GM21515 (cell line): ENCODE measurements around the gene CYBC1.
A peak's percentile ranks its signal among the peaks of the same experiment; 100 is the strongest.
"Not testable (repeated sequence)": the region's sequence is repeated elsewhere in the genome, so short reads cannot be mapped to it uniquely, and the experiment has no call there.

Source experiments
- ATAC-seq: cut with Tn5 transposase; IDR thresholded peaks from one replicate; pipeline ENCODE4 v1.9.1; 2021; ENCODE audit not compliant: unreplicated experiment

The CYBC1 gene

DNA sequence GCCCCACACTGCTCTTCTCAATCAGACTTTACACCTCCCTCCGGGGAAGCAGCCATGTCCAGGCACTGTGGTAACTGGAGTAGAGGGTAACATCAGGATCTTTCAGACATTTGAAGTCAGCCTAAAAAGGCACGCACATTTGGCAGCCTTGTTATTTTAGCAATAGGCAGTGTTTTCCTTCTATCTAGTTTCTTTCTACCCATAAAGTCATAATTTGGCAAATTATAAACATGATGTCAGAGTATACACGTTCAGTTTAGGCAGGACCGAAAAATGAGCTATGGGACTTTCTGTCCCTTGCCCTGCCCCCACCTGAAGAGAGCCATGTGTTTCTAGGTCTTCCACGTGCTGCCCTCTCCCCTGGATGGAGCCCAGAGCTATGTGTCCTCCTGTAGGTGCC, 29.1 kb upstream of the CYBC1 start:
- ATAC-seq = no peak

GRCh38 chr17:82477934-82478333, 27.4 kb upstream of the CYBC1 start:
- no peak for ATAC-seq

DNA sequence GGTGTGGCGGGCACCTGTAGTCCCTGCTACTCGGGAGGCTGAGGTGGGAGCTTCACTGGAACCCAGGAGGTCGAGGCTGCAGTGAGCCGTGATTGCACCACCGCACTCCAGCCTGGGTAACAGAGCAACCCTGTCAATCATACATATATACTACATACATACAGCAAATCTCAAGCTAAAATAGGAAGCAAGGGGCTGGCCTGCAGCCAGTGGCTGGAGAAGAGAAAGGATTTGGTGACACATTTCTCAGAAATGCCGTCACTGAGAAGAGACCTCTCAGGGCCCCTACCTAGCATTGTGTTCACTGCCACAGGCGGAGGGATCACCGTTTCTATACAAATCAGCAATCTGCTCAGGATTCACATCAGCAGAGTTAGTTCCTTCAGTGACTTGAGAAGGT, 24.9 kb upstream of the CYBC1 start:
- no peak for ATAC-seq

- no peak for ATAC-seq
Observed at GRCh38 chr17:82474223-82475010, 23.9 kb upstream of the CYBC1 start.

- ATAC-seq = no peak
Observed at GRCh38 chr17:82470065-82470464, 19.5 kb upstream of the CYBC1 start.

- no peak for ATAC-seq
Observed at GRCh38 chr17:82468692-82469091, 18.1 kb upstream of the CYBC1 start.

DNA sequence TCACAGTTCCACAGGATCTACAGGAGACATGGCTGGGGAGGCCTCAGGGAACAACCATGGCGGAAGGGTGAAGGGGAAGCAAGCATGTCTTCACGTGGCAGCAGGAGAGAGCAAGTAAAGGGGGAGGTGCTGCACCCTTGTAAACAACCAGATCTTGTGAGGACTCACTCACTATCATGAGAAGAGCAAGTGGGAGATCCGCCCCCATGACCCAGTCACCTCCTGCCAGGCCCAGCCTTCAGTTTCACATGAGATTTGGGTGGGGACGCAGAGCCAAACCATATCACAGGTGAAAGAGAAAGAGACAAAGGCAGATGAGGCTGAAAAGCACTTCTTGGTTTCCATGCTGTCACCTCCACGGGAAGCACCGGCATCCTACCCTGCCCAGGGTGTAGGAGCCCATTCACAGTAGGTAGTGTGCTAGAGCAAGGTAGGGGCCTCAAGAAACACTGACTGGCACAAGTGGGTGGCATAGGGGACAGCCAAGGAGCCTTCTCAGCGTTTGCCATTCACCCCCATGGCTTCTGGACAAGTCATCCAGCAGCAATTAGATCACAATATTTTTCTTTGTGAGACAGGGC, 14.6 kb upstream of the CYBC1 start:
- no peak for ATAC-seq

- ATAC-seq = no peak
Observed at GRCh38 chr17:82464567-82464929, 14.0 kb upstream of the CYBC1 start.

DNA sequence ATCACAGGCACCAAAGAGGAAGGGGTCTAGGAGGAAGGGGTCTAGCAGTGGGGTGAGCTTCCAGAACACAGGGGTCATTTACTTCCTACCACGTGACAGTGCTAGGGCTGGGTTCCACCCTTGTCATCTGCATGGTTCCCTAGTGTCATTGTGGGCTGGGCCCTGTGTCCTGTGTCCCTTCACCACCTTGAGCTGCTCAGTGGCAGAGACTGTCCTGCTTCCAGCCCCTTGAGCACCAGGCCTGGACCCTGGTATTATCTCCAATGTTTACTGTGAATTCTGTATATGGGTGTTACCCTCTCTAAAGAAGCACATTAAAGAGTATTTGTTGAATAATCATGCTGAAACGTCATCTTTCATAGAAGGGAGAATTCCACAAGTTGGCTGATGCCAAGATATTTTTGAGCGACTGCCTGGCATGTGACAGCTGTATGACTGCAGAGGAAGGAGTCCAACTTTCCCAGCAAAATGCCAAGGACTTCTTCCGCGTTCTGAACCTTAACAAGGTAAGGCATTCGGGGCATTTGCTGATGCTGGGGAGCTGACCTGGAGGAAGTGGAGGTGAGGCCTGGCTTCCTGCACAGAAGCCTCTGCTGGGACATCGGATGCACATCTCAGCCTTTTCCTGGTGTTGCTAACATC, 13.5 kb upstream of the CYBC1 start:
- no peak for ATAC-seq

GRCh38 chr17:82463391-82463790, 12.8 kb upstream of the CYBC1 start:
- ATAC-seq = no peak

DNA sequence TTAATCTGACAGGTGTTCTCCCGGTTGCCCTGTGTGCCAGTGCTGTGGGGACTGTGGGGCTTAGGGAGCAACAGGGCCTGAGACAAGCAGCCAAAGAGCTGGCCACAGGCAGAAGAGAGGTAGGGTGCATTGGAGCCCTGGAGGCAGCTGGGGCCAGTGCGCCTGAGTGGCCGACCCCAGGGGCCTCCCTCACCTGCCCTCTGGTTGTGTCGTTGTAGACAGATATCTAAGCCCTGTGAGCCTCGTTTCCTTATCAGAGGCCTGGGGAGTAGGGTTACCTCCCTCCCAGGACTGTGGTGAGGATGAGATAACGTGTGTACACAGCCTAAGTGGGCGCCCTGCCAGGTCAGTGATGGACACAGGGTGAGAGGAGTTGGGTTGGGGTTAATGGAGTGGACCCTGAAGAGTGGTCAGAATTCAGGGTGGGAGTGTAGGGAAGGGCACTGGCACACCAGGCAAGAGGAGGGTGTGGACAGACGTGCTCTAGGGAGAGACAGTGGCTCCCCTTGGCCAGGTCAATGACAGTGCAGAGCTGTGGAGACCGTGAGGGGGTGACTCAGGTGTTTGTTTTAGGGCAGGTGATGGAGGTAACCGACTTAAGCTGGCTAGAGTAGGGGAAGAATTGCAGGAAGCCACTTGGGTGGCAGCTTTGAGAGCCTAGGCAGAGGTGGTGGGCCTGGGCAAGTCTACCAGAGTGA, 11.4 kb upstream of the CYBC1 start:
- no peak for ATAC-seq

GRCh38 chr17:82459936-82460335, 9.4 kb upstream of the CYBC1 start:
- ATAC-seq = not testable (repeated sequence)

- ATAC-seq = no peak
Observed at GRCh38 chr17:82458885-82459424, 8.4 kb upstream of the CYBC1 start.

DNA sequence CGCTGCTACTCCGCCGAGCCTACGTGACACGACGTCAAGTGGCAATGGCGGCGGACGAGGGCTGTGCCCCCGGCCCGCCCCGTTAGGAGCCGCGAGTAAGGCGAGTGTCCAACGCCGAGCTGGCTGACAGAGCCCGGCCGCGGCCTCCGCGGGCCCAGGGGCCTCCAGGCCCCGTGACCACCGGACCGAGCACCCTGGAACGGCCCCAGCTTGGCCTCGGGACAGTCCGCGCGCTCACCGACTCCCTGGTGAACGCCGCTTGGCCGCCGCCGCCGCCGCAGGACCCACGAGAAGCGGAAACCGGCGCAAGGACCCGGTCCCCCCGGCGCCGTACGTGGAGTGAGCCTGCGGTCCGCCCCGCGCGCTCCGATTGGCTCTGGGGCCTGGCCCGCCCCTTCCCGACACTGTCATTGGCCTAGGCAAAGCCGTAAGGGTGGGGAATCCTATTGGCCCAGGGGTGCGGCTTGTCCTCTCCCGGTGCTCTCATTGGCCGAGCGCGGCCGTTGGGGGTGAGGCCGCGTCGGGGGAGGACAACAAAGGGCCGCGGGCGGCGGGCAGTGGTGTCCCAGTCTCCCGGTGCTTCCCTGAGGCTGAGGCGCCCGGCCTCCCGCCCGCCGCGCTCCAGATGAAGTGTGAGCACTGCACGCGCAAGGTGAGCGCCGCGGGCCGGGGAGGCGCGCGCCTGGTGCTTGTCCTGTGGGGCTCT, 7.8 kb upstream of the CYBC1 start, which contains the start of gene NARF:
Gene NARF, plus strand, starts transcription at position 563 of the 706 bp plus-strand sequence. Its CDS starts 63 bp downstream, at position 626.
- peak; percentile 91 for ATAC-seq

DNA sequence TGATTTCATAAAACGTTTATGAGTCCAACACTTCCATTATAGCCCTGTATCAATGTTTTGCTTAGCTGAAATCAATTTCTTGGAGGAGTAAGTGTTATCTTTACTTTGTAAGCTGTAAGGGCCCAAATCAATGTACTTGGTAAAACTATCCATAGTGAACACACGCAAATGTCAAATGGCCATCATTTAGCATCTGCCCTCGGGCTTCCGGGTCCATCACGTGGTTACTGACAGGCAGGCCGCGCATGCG, 7.3 kb upstream of the CYBC1 start:
- no peak for ATAC-seq

DNA sequence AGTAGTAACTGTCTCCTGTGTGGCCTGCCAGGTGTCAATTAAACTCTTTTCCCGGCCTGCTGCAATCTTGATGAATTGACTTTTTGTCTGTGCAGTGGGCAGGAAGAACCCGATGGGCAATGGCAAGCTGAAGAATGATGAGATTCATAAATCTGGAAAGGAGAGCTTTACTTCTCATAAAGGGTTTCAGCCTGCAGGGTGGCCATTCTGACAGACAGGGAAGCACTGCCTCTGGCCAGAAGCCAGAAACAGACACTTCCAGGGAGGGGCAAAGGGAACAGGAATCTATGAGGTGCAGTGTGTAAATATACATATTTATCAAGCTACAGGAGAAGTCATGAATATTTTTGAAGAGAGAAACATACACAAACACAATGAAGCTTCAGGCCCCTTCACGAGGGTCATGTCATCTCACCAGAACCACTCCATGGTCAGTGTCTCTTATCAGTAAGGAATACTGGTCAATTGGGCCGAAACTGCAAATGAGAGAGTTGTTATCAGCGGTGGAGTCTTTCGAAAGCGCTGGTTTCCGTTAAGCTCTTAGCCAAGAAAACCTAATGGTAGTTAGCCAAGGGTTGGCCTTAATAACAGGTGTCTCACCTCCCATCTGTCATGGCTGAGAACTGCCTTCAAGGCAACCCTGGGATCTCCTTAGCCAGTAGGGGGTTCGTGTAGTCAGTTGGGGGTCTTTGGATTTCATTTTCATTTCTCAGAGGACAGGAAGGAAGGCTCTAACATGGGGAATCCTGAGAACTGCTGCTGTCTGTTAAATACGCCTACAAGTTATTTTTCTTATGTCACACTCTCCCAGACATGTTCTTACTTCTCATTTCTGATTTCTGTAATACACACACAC, 6.7 kb upstream of the CYBC1 start:
- no peak for ATAC-seq

GRCh38 chr17:82453706-82454105, 3.2 kb upstream of the CYBC1 start:
- ATAC-seq = not testable (repeated sequence)

DNA sequence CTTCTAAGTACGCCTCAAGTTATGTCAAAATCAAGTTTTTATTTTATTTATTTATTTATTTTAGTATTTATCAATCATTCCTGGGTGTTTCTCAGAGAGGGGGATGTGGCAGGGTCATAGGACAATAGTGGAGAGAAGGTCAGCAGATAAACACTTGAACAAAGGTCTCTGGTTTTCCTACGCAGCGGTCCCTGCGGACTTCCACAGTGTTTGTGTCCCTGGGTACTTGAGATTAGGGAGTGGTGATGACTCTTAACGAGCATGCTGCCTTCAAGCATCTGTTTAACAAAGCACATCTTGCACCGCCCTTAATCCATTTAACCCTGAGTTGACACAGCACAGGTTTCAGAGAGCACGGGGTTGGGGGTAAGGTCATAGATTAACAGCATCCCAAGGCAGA, 2.6 kb upstream of the CYBC1 start:
- not testable (repeated sequence) for ATAC-seq

DNA sequence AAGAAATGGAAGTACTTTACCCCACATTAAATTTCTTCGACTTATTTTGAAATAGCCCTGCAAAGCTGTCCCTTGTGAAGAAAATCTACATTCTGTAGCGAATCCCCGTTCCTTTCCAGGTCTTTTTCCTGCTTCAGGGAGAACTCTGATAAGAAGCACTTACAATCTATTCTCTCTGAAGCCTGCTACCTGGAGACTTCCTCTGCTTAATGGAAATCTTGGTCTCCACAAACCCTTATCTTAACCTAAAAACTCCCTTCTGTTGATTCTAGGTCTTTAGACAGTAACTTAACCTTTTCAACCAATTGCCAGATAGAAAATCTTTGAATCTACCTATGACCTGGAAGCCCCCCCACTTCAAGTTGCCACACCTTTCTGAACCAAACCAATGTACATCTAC, 1.6 kb upstream of the CYBC1 start:
- no peak for ATAC-seq

GRCh38 chr17:82449883-82450356, 632 bp downstream of the CYBC1 start:
- ATAC-seq = peak; percentile 5
